HG02970 (cell line): Measurements from ENCODE around the gene VASP.
A peak's percentile ranks its signal among the peaks of the same experiment; 100 is the strongest.

Experiments
- ATAC-seq: cut with Tn5 transposase; IDR thresholded peaks from one replicate; pipeline ENCODE4 v1.9.1; 2021; ENCODE audit warnings: mild to moderate bottlenecking, moderate library complexity, moderate number of reproducible peaks; ENCODE audit not compliant: unreplicated experiment, low FRiP score

The VASP gene

DNA sequence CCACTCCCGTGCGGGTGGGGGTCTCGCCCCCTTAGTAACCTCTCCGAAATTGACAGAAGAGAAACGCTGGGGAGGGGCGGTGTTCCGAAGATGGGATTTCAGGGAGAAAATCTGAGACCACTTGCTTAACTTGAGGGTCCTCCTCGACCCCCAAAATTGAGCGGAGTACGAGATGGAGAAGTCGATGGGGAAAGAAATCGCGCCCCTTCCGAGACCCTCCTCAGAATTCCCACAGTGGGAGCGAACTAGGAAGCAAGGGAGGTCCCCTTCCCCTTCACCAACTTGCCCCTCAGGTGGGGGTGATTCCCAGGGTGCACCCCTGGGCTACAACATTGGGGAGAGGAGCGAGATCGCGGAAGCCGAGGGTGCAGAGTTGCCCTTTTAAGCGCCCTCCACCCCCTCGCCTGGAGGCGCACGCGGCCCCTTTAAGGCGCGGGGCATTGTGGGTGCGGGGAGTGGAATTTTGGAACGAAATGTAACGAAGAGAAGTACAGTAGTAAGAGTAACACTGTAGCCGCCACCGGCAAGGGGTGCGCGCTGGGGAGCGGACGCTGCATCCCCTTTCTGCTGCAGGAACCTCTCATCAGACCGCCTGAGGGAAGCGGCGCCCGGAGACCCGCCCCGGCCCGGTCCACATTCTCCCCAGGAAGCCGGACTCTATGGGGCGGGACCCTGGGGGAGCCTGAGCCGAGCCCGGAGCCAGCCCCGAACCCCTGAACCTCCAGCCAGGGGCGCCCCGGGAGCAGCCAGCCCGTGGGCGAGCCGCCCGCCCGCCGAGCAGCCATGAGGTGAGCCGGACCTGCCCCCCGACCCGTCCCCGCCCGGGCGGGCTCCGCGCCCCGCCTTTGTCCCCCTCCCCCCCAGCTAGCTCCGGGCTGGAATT, at the start of gene VASP:
VASP (plus strand) TSS at position 491 of the 883 bp plus-strand sequence; CDS start at position 784, 293 bp downstream.
- peak; percentile 48 for ATAC-seq

DNA sequence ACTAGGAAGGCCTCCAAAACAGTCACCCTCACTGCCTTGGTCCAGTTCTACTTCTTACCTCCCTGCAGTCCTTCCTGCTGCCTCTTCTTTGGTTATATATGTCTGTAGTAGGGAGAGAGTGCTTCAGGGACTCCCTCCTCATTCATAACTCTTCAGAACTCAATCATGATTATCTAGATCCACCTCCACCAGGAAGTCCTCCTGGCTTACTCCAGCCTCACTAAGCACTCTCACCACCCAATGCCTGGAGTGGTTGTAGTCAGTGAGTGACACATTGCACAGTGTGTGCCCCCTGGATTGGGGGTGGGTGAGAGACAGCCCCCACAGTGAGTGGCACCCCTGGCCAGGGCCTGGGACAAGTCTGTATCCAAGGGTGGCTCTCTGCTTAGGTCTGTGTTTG, 49.5 kb upstream of the VASP start:
- ATAC-seq: no peak

DNA sequence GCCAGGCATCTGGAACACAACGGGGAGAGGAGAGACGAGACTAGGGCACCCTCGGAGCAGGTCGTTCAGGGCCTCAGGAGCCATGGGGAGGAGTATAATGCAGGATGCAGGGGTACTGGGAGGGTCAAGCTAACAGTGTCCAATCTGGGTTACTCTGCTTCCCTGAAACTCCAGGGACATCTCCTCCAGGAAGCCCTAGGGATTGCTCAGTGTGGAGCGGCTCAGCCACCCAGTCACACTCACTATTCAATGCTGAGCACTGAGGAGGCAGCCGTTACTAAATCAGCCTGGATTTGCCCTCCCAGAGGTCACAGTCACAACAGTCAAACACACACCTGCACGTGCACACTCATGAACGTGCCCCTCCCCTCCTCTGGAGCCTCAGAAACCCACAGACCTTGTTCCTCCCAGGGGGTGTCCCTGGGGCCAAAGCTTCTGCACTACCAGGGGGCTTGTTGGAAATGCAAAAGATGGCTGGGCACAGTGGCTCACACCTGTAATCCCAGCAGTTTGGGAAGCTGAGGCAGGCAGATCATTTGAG, 46.4 kb upstream of the VASP start:
- no peak for ATAC-seq

DNA sequence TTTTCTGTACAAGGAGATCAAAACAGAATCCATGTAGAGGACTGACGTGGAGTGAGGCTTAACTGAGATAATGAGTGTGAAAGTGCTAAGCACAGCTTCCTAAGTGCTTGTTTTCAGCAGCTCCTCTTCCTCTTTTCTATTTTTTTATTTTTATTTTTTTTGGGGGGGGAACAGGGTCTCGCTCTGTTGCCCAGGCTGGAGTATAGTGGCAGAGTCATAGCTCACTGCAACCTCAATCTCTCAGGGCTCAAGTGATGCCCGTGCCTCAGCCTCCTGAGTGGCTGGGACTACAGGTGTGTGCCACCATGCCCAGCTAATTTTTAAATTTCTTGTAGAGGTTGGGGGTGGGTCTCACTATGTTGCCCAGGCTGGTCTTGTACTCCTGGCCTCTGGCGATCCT, 45.1 kb upstream of the VASP start:
- no peak for ATAC-seq

DNA sequence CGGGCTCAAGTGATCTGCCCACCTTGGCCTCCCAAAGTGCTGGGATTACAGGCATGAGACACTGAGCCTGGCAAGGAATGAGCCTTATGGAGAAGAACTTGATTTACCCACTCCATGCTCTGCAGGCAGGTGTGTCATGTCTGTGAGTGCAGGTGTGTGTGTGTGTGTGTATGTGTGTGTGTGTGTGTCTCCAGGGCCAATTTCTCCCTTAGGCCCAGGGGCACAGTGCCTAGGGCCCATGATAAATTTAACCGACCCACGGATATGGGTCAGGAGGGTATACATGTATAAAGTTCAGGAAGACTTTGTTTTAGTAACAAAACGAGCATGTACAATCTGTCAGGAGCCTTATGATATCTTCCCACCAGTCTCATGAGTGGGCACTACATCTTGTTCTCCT, 44.0 kb upstream of the VASP start:
- ATAC-seq: no peak

DNA sequence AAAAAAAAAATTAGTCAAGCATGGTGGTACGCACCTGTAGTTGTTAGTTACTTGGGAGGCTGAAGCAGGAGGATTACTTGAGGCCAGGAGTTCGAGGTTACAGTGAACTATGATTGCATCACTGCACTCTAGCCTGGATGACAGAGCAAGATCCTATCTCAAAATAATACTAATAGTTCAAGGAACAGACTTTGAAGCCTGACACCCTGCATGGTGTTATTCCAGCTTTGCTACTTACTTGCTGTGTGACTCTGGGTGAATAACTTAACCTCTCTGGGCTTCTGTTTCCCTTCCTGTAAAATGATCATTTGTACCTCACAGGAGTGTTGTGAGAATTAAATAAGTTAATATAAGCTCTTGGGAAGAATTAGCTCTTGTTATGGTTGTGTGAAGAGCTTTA, 43.0 kb upstream of the VASP start:
- ATAC-seq: no peak

DNA sequence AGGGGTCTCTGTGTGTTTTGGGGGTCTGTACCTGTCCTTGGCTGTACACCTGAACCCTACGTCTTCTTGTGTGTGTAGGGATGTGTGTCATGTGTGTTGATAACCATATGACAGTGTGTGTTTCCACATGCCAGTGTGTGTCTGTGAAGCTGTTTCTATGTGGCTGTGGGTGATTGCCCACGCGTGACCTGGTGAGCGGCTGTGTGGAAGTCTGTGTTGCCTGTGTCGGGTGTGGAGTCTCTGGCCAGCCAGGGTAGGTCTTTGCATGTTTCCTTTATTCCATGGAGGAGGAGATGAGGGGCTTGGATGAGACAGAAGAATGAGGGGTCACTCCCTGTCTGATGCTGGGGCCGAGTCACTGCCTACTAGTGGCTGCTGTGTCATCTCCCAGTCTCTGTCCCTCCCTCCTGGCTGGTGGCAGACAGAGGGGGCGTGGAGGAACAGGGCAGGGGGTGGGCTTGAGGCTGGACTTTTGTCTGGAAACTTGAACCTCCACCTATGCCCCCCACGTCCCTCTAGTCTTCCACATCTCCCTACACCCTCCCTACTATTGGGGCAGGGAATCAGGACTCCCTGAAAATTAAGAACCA, 42.3 kb upstream of the VASP start:
- ATAC-seq: no peak

DNA sequence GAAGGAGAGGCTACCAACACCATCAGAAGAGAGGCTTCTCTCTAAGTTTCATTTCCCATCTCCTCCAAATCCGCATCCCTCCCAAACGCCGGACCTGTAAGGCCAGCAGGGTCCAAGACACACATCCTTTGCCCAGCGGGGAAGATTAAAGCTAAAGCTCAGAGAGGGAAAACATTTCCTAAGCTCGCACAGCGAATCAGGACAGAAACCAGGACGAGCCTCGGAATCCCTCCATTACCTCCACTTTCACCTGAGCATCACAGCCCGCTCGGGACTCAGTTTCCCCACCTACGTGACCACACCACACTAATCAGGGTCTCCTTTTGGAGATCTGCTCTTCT, 40.2 kb upstream of the VASP start:
- ATAC-seq: no peak

DNA sequence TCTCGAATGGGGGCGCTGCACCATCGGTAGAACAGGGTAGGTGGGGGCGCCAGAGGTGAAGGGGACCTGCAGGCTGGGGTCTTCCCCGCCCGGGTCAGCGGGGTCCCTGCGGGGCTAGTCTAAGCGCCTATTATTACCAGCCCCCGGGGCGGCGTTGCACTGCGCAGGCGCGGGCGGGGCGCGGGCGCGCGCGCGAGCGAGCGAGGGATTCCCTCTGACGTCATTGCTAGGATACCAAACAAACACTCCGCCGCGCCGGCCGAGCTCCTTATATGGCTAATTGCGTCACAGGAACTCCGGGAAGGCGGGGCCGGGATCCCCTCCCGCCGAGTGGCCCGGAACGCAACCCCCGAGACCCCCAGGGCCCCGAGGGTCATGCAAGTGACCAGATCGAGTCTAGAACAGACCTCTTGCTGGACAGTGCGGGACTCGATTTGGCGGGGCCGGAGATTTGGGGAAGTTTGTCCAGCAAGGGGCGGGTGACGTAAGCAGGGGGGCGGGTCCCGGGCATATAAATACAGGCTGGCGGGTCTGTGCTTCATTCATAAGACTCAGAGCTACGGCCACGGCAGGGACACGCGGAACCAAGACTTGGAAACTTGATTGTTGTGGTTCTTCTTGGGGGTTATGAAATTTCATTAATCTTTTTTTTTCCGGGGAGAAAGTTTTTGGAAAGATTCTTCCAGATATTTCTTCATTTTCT, 39.7 kb upstream of the VASP start, which contains the start of gene FOSB:
FOSB (plus strand) TSS at position 541 of the 703 bp plus-strand sequence. CDS start 591 bp downstream, outside the sequence.
- ATAC-seq: peak; percentile 43

DNA sequence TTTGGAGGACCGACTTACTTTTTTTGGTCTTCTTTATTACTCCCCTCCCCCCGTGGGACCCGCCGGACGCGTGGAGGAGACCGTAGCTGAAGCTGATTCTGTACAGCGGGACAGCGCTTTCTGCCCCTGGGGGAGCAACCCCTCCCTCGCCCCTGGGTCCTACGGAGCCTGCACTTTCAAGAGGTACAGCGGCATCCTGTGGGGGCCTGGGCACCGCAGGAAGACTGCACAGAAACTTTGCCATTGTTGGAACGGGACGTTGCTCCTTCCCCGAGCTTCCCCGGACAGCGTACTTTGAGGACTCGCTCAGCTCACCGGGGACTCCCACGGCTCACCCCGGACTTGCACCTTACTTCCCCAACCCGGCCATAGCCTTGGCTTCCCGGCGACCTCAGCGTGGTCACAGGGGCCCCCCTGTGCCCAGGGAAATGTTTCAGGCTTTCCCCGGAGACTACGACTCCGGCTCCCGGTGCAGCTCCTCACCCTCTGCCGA, 39.1 kb upstream of the VASP start:
- peak; percentile 18 for ATAC-seq

DNA sequence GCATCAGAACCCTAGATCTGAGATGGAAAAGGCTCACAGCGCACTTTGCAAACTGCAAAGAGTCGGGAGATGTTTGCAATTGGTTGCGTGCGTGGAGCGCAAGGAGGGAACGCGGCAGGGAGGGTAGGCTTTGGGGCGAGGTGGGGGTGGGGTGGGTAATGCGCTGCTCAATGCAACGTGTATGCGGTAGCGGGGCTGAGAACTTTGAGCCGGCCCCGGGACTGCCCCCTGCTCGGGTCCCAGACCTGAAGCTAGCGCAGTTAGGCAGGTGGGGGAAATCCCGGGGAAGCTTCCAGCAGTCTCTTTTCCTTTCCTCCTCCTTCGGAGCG, 38.5 kb upstream of the VASP start:
- no peak for ATAC-seq

DNA sequence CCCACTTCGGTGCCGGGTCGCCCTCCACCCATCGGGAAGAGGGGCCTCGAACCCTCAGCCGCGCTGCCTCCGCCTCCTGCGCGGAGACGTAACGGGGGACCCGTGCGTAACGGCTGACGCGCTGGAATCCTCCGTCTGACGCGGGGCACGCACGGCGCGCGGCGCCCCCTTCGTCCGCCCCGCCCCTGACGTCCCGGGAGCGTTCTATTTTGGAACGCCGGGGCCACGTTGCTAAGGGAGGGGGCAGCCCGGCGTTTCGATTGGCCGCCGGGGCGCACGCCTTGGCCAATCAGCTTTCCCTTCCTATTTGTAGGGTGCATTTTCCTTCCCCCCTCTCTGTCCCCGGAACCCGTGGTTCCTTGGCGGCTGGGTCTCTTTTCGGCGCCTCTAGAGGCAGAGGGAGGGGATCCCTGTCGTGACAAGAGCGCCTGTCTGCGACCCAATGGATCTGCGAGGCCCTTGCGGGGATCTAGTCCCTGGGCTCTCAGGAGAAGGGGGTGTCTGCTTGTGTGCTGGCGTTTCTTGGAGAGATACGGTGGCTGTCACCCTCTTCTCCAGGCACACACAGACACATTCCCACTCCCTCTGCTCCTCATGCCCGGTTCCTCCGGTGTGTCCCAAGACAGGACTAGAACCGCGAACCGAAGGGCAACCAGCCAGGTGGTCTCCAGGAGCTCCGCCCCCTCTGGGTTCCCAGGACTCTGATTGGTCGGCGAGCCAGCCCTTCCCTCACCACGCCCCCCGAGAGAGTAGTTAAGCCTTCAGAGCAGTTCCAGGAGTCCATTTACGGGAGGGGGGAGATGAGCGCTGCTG, 37.9 kb upstream of the VASP start:
- ATAC-seq: peak; percentile 49

DNA sequence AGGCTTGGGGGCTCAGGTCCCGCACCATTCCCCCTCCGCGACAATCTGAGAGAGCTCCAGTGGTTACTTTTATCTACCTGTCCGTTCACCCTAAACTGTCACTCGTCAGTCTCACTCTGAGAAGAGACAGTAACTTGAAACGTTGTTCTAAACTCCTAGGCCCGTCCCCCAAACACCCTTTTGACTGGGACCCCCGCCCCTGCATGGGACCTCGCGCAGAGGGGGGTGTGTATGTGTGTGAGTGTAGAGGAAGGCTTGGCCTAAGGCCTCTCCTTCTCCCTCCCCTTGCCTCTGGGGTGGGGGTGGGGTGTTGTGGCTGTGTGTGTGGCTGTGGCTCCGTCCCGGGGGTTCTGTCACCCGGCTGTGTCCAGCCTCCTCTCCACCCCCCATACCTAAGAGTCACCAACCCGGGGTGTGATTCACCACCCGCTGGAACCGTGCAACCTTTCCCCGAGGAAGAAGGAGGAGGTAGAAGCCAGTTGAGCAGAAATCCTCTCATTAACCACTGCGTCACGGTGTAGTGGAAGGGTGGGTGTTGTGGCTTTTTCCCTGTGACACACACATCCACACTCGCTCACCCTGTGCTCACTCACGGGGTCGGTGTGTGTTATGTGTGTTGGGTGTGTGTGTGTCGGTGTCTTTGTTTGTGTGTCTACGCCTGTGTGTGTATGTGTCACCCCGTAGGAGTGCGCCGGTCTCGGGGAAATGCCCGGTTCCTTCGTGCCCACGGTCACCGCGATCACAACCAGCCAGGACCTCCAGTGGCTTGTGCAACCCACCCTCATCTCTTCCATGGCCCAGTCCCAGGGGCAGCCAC, 37.1 kb upstream of the VASP start:
- ATAC-seq: no peak

DNA sequence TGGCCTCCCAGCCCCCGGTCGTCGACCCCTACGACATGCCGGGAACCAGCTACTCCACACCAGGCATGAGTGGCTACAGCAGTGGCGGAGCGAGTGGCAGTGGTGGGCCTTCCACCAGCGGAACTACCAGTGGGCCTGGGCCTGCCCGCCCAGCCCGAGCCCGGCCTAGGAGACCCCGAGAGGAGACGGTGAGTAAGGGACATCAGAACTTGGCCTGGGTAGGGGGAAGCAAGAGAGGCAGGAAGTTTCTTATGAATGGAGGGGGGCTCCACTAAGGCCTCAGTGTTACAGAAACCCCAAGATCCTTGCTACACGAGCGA, 36.6 kb upstream of the VASP start:
- ATAC-seq: no peak

DNA sequence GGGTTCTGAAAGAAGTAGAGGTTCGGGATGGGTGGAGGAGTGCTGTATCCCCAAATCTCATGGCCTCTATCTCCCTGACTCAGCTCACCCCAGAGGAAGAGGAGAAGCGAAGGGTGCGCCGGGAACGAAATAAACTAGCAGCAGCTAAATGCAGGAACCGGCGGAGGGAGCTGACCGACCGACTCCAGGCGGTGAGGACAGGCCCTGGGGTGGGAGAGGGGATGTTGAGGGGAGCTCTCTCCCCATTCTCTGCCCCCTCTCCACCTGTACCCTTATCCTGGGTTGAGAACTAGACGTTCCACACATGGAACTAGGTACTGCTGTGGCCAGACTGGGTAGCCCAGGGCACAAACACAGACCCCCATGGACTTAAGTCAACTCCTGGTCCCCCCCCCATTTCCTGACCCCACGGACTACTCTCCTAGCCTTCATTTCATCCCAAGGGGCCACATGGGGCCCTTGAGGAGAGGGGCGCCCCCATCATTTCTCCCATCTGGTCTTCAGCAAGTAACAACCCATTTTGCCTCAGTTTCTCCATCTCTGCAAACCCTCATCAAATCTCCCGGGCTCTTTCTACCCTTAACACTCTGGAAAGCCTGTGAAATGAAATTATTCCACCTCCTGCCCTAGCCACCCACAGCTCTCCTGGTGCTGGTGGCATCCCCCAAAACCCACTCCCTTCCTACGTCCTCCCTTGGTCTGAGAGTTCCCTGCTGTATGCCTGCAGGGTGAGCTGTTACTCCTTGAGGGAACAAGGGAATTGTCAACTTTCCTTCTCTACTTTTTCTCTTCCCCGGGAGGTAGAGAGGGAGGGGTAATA, 36.0 kb upstream of the VASP start:
- ATAC-seq: no peak

DNA sequence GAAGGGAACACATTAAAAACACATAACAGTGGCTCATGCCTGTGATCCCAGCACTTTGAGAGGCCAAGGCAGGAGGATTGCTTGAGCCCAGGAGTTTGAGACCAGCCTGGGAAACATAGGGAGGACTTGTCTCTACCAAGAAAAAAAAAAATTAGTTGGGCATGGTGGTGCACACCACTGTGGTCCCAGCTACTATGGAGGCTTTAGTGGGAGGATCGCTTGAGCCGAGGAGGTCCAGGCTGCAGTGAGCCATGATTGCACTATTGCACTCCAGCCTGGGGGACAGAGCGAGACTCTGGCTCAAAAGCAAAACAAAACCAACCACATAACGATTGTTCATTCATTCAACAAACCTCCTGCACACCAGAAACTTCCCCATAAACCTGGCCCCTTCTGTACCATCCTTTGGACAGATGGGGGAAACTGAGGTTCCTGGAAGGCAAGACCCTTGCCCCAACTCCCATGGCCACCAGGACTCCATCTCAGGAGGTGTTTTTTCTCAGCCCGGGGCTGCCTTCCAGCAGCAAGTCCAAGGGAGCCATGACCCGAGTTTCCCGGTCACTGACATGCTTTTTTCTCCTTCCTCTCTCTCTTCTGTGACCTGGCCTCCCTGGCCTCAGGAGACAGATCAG, 35.2 kb upstream of the VASP start:
- ATAC-seq: no peak

DNA sequence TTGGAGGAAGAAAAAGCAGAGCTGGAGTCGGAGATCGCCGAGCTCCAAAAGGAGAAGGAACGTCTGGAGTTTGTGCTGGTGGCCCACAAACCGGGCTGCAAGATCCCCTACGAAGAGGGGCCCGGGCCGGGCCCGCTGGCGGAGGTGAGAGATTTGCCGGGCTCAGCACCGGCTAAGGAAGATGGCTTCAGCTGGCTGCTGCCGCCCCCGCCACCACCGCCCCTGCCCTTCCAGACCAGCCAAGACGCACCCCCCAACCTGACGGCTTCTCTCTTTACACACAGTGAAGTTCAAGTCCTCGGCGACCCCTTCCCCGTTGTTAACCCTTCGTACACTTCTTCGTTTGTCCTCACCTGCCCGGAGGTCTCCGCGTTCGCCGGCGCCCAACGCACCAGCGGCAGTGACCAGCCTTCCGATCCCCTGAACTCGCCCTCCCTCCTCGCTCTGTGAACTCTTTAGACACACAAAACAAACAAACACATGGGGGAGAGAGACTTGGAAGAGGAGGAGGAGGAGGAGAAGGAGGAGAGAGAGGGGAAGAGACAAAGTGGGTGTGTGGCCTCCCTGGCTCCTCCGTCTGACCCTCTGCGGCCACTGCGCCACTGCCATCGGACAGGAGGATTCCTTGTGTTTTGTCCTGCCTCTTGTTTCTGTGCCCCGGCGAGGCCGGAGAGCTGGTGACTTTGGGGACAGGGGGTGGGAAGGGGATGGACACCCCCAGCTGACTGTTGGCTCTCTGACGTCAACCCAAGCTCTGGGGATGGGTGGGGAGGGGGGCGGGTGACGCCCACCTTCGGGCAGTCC, 34.5 kb upstream of the VASP start:
- no peak for ATAC-seq

DNA sequence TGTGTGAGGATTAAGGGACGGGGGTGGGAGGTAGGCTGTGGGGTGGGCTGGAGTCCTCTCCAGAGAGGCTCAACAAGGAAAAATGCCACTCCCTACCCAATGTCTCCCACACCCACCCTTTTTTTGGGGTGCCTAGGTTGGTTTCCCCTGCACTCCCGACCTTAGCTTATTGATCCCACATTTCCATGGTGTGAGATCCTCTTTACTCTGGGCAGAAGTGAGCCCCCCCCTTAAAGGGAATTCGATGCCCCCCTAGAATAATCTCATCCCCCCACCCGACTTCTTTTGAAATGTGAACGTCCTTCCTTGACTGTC, 34.0 kb upstream of the VASP start:
- ATAC-seq: no peak
